Lower lobe of right lung (tissue), 2 donors: Measurements from ENCODE around the gene MTMR12. TPM values are rescaled to one million over a fixed set of nuclear protein-coding genes. Genes with fewer than 3 reads are reported as not detected.
A peak's percentile ranks its signal among the peaks of the same experiment; 100 is the strongest.

Experiments
- ATAC-seq, 2 donors: fragments of 200-7000 bp; cut with Tn5 transposase; one replicate each; pipeline ENCODE4 v1.9.1; 2020 to 2022; ENCODE audit warnings: mild to moderate bottlenecking in 2 of 2, moderate library complexity in 2 of 2
- DNase-seq: peaks from one replicate; pipeline ENCODE4 v3.0.0-alpha.2; 2020
- H3K27ac ChIP-seq: fragments of 200-600 bp; one replicate; pipeline ENCODE4 v1.8.0; 2022
- H3K27me3 ChIP-seq: fragments of 200-600 bp; one replicate; pipeline ENCODE4 v1.8.0; 2022; ENCODE audit warnings: low read depth
- H3K36me3 ChIP-seq: fragments of 200-600 bp; one replicate; pipeline ENCODE4 v1.8.0; 2022; ENCODE audit warnings: mild to moderate bottlenecking
- H3K4me1 ChIP-seq: fragments of 200-600 bp; one replicate; pipeline ENCODE4 v1.8.0; 2022
- H3K4me3 ChIP-seq: fragments of 200-600 bp; one replicate; pipeline ENCODE4 v1.8.0; 2022; ENCODE audit warnings: mild to moderate bottlenecking
- H3K9me3 ChIP-seq: fragments of 200-600 bp; one replicate; pipeline ENCODE4 v1.8.0; 2022
- intact Hi-C: fragments of 100-400 bp; cut with DNase I; formaldehyde crosslinking; loops from one replicate; pipeline ENCODE4 v1.11.0; 2022
- total RNA-seq: library from RNA; stranded (reverse); fragmentation: NEBNext Ultra II Directional; extraction: Animal tissue kit (Norgen Biotek cat#: 25700); gene quantifications from one replicate; pipeline ENCODE4 v1.2.1, GENCODE V29; 2021
- TF ChIP-seq, protein P1 (sequence below): fragments of 200-600 bp; IDR thresholded peaks from one replicate; pipeline ENCODE4 v1.8.0; 2022; ENCODE audit warnings: antibody characterized with exemption, mild to moderate bottlenecking
- donor health status: DM: no; HTN: yes; CAD: no; lungs with severe emphysema.

MTMR12 gene
- total RNA-seq, 1 donor from 2014 or later: 39.3 TPM

DNA sequence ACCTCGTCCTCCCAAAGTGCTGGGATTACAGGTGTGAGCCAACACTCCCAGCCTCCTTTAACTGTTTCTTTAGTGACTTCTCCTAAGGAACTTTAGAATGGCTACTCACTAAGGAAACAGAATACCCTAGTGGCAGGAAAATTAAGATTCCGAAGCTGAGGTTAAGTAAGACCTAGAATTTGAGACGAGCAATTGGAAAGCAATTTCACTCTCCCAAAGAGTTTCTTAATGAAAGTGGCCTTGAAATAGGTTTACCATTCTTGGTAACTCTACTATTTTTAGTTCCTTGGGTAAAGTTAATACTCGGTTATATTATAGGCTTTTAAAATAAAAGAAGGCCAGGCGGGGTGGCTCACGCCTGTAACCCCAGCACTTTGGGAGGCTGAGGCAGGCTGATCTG lies 115.7 kb downstream of the MTMR12 start:
- ATAC-seq (no peak), DNase-seq (no peak)
- Histone ChIP-seq H3K9me3 (no peaks in the 10 kb centered on the region), H3K27me3 (no peaks in the 10 kb centered on the region), H3K36me3 (no peaks in the 10 kb centered on the region), H3K4me1 (peaks cover 32% of the 10 kb centered on the region), H3K4me3 (no peak overlapping the region), H3K27ac (no peak overlapping the region)
- TF ChIP-seq, protein P1, sequence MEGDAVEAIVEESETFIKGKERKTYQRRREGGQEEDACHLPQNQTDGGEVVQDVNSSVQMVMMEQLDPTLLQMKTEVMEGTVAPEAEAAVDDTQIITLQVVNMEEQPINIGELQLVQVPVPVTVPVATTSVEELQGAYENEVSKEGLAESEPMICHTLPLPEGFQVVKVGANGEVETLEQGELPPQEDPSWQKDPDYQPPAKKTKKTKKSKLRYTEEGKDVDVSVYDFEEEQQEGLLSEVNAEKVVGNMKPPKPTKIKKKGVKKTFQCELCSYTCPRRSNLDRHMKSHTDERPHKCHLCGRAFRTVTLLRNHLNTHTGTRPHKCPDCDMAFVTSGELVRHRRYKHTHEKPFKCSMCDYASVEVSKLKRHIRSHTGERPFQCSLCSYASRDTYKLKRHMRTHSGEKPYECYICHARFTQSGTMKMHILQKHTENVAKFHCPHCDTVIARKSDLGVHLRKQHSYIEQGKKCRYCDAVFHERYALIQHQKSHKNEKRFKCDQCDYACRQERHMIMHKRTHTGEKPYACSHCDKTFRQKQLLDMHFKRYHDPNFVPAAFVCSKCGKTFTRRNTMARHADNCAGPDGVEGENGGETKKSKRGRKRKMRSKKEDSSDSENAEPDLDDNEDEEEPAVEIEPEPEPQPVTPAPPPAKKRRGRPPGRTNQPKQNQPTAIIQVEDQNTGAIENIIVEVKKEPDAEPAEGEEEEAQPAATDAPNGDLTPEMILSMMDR: no peak
- intact Hi-C loops: no loop called here

DNA sequence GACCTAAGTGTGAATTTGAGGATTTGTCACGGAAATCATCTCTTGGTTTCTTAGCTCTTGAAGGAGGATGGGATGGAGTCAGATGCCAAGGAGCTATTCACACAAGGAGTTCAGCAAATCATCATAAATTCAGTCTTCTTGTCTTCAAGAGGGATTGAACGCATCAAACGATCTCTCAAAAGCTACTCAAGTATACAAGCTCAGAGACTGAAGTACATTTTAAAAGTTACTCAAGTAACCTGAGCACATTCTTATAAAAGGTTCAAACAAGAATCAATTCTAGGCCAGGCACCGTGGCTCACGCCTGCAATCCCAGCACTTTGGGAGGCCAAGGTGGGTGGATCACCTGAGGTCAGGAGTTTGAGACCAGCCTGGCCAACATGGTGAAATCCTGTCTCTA lies 117.5 kb downstream of the MTMR12 start:
- Histone ChIP-seq H3K27me3 (no peaks in the 10 kb centered on the region), H3K36me3 (no peaks in the 10 kb centered on the region), H3K27ac (no peak overlapping the region), H3K9me3 (no peaks in the 10 kb centered on the region), H3K4me1 (peaks cover 19% of the 10 kb centered on the region), H3K4me3 (no peak overlapping the region)
- ATAC-seq (peak; percentile 59 to 71), DNase-seq (no peak)
- TF ChIP-seq, protein P1: no peak
- intact Hi-C loops: no loop called here

DNA sequence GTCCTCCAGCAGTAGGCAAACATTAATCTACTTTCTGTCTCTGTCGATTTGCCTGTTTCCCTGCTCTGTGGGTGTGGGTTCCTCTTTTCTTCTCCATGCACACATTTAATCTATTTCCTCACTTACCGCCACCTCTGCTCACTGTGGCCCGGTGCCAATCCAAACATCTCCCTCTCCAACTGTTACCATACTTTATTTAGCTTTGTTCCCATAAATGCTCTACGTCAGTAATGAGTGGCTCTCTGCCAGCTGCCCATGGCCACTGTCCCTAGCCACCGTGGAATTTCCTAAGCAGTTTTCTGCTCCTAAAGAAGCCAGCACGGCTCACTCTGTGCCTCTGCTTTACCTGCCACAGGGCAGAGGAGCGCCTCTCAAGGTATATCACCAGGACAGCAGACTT lies 119.1 kb downstream of the MTMR12 start:
- peak; percentile 93 to 94 for ATAC-seq
- Histone ChIP-seq H3K27ac (peak overlapping the region; percentile 57), H3K36me3 (no peaks in the 10 kb centered on the region), H3K27me3 (no peaks in the 10 kb centered on the region), H3K9me3 (no peaks in the 10 kb centered on the region), H3K4me3 (no peak overlapping the region), H3K4me1 (peaks cover 19% of the 10 kb centered on the region)
- peak; percentile 90 for DNase-seq
- intact Hi-C loops: no loop called here
- TF ChIP-seq, protein P1: no peak

DNA sequence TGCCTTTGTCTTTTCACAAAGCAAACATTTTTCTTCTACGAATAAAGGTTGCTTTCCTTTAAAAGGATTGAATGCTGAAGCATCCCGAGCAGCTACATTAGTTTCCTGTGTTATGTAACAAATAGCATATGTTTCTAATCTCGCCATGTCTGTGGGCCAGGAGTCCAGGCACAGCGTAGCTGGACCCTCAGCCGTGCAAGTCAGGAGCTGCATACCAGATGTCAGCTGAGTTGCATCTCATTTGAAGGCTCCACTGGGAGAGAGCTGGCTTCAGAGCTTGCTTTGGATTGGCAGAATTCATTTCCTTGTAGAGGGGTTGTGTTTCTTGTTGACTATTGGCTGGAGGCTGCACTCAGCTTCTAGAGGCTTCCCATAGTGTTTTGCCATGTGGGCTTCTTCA lies 122.6 kb downstream of the MTMR12 start:
- DNase-seq (no peak), ATAC-seq (no peak)
- TF ChIP-seq, protein P1: no peak
- Histone ChIP-seq H3K36me3 (no peaks in the 10 kb centered on the region), H3K4me3 (no peak overlapping the region), H3K9me3 (peaks cover 8% of the 10 kb centered on the region), H3K27me3 (no peaks in the 10 kb centered on the region), H3K4me1 (peaks cover 19% of the 10 kb centered on the region), H3K27ac (no peak overlapping the region)
- intact Hi-C loops: no loop called here

DNA sequence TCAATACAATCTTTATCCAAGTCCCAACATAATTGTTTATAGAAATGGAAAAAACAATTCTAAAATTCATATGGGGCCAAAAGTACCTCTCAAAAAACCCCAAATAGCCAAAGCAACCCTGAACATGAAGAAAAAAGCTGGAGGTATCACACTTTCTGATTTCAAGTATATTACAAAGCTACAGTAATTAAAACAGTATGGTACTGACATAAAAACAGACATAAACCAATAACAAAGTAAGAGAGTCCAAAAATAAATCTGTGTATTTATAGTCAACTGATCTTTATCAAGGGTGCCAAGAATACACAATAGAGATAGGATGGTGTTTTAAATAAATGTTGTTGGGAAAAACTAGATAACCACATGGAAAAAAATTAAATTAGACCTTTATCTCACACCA lies 125.1 kb downstream of the MTMR12 start:
- Histone ChIP-seq H3K4me3 (no peak overlapping the region), H3K27me3 (no peaks in the 10 kb centered on the region), H3K4me1 (no peaks in the 10 kb centered on the region), H3K9me3 (peaks cover 8% of the 10 kb centered on the region), H3K27ac (no peak overlapping the region), H3K36me3 (no peaks in the 10 kb centered on the region)
- ATAC-seq: no peak
- TF ChIP-seq, protein P1: no peak
- DNase-seq: no peak
- intact Hi-C loops: no loop called here
